Neural crest cell (in vitro differentiated cells): ENCODE measurements around the gene MACROD1. TPM values are rescaled to one million over a fixed set of nuclear protein-coding genes. Genes with fewer than 3 reads are reported as not detected.

ENCODE experiments used
- DNase-seq: peaks from one replicate; pipeline ENCODE4 v3.0.0; 2021; ENCODE audit warnings: low read depth, mixed read lengths, low spot score
- H3K27ac Mint-ChIP-seq: one replicate; pipeline ENCODE4 v1.8.0; 2021; ENCODE audit warnings: mild to moderate bottlenecking, mixed read lengths; ENCODE audit not compliant: unreplicated experiment
- H3K27me3 Mint-ChIP-seq: 2 replicates; pipeline ENCODE4 v1.8.0; 2021; ENCODE audit warnings: low read depth, mild to moderate bottlenecking, mixed read lengths
- H3K36me3 Mint-ChIP-seq: 2 replicates; pipeline ENCODE4 v1.8.0; 2021; ENCODE audit warnings: low read depth, mild to moderate bottlenecking, mixed read lengths
- H3K4me1 Mint-ChIP-seq: 2 replicates; pipeline ENCODE4 v1.8.0; 2021; ENCODE audit warnings: mixed read lengths
- H3K4me3 Mint-ChIP-seq: one replicate; pipeline ENCODE4 v1.8.0; 2021; ENCODE audit warnings: mild to moderate bottlenecking, mixed read lengths
- H3K9me3 Mint-ChIP-seq: 2 replicates; pipeline ENCODE4 v1.8.0; 2021; ENCODE audit warnings: mixed read lengths
- total RNA-seq: library from RNA; stranded (reverse); gene quantifications from 2 replicates; pipeline ENCODE4 v1.2.1, GENCODE V29; 2021
- TF ChIP-seq, protein P1 (sequence below): fragments of 200-600 bp; sonication (generic); conservative IDR thresholded peaks from 2 replicates; pipeline ENCODE4 v1.5.0; 2021; ENCODE audit warnings: antibody characterized with exemption, mild to moderate bottlenecking

Gene MACROD1
- total RNA-seq, 1 donor from 2014 or later = 26.1 TPM

GRCh38 chr11:64095273-64095817 is 70.6 kb downstream of the MACROD1 start:
- Mint-ChIP-seq H3K27ac (peak overlapping the region; percentile 74), H3K4me1 (peaks cover 76% of the 10 kb centered on the region), H3K27me3 (peaks cover 5% of the 10 kb centered on the region), H3K4me3 (peak overlapping the region; percentile 13), H3K9me3 (peaks cover 3% of the 10 kb centered on the region), H3K36me3 (no peaks in the 10 kb centered on the region)
- TF ChIP-seq, protein P1, sequence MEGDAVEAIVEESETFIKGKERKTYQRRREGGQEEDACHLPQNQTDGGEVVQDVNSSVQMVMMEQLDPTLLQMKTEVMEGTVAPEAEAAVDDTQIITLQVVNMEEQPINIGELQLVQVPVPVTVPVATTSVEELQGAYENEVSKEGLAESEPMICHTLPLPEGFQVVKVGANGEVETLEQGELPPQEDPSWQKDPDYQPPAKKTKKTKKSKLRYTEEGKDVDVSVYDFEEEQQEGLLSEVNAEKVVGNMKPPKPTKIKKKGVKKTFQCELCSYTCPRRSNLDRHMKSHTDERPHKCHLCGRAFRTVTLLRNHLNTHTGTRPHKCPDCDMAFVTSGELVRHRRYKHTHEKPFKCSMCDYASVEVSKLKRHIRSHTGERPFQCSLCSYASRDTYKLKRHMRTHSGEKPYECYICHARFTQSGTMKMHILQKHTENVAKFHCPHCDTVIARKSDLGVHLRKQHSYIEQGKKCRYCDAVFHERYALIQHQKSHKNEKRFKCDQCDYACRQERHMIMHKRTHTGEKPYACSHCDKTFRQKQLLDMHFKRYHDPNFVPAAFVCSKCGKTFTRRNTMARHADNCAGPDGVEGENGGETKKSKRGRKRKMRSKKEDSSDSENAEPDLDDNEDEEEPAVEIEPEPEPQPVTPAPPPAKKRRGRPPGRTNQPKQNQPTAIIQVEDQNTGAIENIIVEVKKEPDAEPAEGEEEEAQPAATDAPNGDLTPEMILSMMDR = no peak
- DNase-seq = no peak

GRCh38 chr11:64094463-64095260 is 71.3 kb downstream of the MACROD1 start:
- Mint-ChIP-seq H3K36me3 (no peaks in the 10 kb centered on the region), H3K27ac (peak overlapping the region; percentile 43), H3K4me1 (peaks cover 74% of the 10 kb centered on the region), H3K27me3 (peaks cover 4% of the 10 kb centered on the region), H3K4me3 (peak overlapping the region; percentile 34), H3K9me3 (peaks cover 3% of the 10 kb centered on the region)
- no peak for DNase-seq
- TF ChIP-seq, protein P1 = no peak

- no peak for DNase-seq
- Mint-ChIP-seq H3K27ac (no peak overlapping the region), H3K4me3 (peak overlapping the region; percentile 25), H3K9me3 (no peaks in the 10 kb centered on the region), H3K36me3 (no peaks in the 10 kb centered on the region), H3K4me1 (peaks cover 66% of the 10 kb centered on the region), H3K27me3 (peaks cover 2% of the 10 kb centered on the region)
- TF ChIP-seq, protein P1 = no peak
These were observed 72.5 kb downstream of the MACROD1 start for GRCh38 chr11:64093233-64094039.

DNA sequence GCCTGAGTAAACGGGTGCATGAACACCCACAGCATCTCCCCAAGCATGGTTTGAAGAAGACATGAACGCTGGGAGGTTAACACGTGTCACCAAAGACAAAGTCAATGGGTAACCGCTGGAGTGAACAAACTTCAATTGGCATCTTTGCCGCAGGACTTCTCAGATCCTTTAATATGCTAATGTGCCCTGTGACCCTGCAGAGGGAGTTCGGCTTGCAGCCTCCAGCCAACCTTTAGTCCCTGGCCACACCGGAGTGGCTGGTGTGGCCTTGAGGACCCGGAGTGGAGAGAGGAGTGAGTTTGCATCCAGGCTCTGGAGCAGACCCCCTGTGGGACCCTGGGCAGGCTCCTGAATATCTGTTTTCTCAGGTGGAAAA is 73.2 kb downstream of the MACROD1 start:
- peak overlapping the region; percentile 31 for H3K4me3 Mint-ChIP-seq

More for the DNA sequence above, 73.2 kb downstream of the MACROD1 start:
- H3K9me3 Mint-ChIP-seq = no peaks in the 10 kb centered on the region
- H3K27me3 Mint-ChIP-seq = no peaks in the 10 kb centered on the region
- H3K27ac Mint-ChIP-seq = no peak overlapping the region
- no peaks in the 10 kb centered on the region for H3K36me3 Mint-ChIP-seq
- TF ChIP-seq, protein P1 = no peak
- no peak for DNase-seq
- peaks cover 60% of the 10 kb centered on the region for H3K4me1 Mint-ChIP-seq
